ENCODE data around the gene E2F3. TPM values are rescaled to one million over a fixed set of nuclear protein-coding genes. Genes with fewer than 3 reads are reported as not detected.

The E2F3 gene
- total RNA-seq, 1 experiment from 2014 or later, result 30.2 TPM

DNA sequence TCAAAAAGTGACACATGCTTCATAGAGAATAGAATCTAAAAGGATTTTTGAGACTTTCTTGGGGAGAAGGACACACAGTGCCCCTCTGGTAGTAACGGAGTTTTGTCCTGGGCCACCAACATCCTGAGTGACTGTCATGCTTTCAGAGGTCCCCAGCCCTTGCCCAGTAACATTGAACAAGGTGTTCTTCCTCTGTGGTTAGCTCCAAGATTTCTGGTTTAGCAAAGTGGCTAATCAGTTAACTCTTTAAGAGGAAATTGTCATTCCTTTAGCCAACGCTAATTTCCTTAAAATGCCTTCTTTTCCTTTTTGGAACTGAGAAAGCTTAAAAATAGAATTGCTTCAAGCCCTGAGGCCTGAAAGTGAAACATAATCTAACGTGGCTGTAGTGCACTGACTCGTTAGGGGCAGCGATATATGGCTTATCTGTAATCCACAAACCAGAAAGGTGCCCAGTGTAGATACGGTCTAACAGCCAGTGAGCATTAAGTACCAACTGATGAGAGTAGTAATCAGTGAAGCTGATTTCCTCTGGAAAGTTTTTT lies 7.8 kb downstream of the E2F3 start:
- peaks cover 78% of the 10 kb centered on the region for H3K4me1 Mint-ChIP-seq
- H3K36me3 Mint-ChIP-seq, result peaks cover 29% of the 10 kb centered on the region
- ChIA-PET CTCF (interaction anchor here (0.5 kb wide), 1 partner anchor 118 kb away, joined by 4 read pairs; no protein-coding TSS in a partner anchor), POLR2A (no interaction called here)
- no peaks in the 10 kb centered on the region for H3K9me3 Mint-ChIP-seq
- TF ChIP-seq, protein P1, sequence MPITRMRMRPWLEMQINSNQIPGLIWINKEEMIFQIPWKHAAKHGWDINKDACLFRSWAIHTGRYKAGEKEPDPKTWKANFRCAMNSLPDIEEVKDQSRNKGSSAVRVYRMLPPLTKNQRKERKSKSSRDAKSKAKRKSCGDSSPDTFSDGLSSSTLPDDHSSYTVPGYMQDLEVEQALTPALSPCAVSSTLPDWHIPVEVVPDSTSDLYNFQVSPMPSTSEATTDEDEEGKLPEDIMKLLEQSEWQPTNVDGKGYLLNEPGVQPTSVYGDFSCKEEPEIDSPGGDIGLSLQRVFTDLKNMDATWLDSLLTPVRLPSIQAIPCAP (CRISPR knock-in tag; IDR thresholded peaks at IDR 0.05), result no peak
- TF ChIP-seq JAZF1 (CRISPR knock-in tag; IDR thresholded peaks at IDR 0.05) (no peak), ZBTB21 (CRISPR knock-in tag; IDR thresholded peaks at IDR 0.05; ENCODE audit: borderline replicate concordance) (no peak), GRHL2 (CRISPR knock-in tag; IDR thresholded peaks at IDR 0.05; ENCODE audit: insufficient replicate concordance, severe bottlenecking) (no peak), CTCF (IDR thresholded peaks at IDR 0.05) (no peak), CREM (CRISPR knock-in tag; IDR thresholded peaks at IDR 0.05) (no peak), ELF4 (CRISPR knock-in tag; IDR thresholded peaks at IDR 0.05; ENCODE audit: low read depth) (no peak), OVOL2 (CRISPR knock-in tag; IDR thresholded peaks at IDR 0.05; ENCODE audit: borderline replicate concordance) (no peak), PRRX2 (CRISPR knock-in tag; IDR thresholded peaks at IDR 0.05) (no peak), NFYB (CRISPR knock-in tag; conservative IDR thresholded peaks at IDR 0.05; ENCODE audit: low read depth) (no peak), ATF2 (CRISPR knock-in tag; IDR thresholded peaks at IDR 0.05; ENCODE audit: borderline replicate concordance, low read depth) (no peak)
- TF ChIP-seq, protein P2, sequence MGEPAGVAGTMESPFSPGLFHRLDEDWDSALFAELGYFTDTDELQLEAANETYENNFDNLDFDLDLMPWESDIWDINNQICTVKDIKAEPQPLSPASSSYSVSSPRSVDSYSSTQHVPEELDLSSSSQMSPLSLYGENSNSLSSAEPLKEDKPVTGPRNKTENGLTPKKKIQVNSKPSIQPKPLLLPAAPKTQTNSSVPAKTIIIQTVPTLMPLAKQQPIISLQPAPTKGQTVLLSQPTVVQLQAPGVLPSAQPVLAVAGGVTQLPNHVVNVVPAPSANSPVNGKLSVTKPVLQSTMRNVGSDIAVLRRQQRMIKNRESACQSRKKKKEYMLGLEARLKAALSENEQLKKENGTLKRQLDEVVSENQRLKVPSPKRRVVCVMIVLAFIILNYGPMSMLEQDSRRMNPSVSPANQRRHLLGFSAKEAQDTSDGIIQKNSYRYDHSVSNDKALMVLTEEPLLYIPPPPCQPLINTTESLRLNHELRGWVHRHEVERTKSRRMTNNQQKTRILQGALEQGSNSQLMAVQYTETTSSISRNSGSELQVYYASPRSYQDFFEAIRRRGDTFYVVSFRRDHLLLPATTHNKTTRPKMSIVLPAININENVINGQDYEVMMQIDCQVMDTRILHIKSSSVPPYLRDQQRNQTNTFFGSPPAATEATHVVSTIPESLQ (CRISPR knock-in tag; IDR thresholded peaks at IDR 0.05), result no peak
- H3K27me3 Mint-ChIP-seq (ENCODE audit: low read depth), result no peaks in the 10 kb centered on the region
- no peak for ATAC-seq
- no peak overlapping the region for H3K4me3 Mint-ChIP-seq
- peak overlapping the region; percentile 47; the same call in 1 of the 2 replicates for H3K27ac Mint-ChIP-seq
- no peak for DNase-seq (ENCODE audit: low spot score)

- ChIA-PET POLR2A (no interaction called here), CTCF (interaction anchor here (0.6 kb wide), 1 partner anchor 8 kb away, joined by 4 read pairs; no protein-coding TSS in a partner anchor)
- peak overlapping the region; percentile 71; the same call in 1 of the 2 replicates for H3K27ac Mint-ChIP-seq
- DNase-seq (ENCODE audit: low spot score) (no peak), ATAC-seq (no peak)
- TF ChIP-seq, protein P2 (CRISPR knock-in tag; IDR thresholded peaks at IDR 0.05), result no peak
- TF ChIP-seq ZBTB43 (CRISPR knock-in tag; IDR thresholded peaks at IDR 0.05) (no peak), CBFB (CRISPR knock-in tag; IDR thresholded peaks at IDR 0.05; ENCODE audit: low read depth) (no peak), FOXK1 (CRISPR knock-in tag; IDR thresholded peaks at IDR 0.05) (no peak), ATF3 (CRISPR knock-in tag; conservative IDR thresholded peaks at IDR 0.05) (no peak), TEAD4 (CRISPR knock-in tag; IDR thresholded peaks at IDR 0.05) (no peak)
- H3K36me3 Mint-ChIP-seq, result peaks cover 18% of the 10 kb centered on the region
- no peak overlapping the region for H3K4me3 Mint-ChIP-seq
- no peaks in the 10 kb centered on the region for H3K9me3 Mint-ChIP-seq
- H3K27me3 Mint-ChIP-seq (ENCODE audit: low read depth), result no peaks in the 10 kb centered on the region
- peaks cover 81% of the 10 kb centered on the region for H3K4me1 Mint-ChIP-seq
These were observed 9.9 kb downstream of the E2F3 start for GRCh38 chr6:20411544-20411943.

All from WTC11 (cell line).